IPS DF 4.7 (cell line): ENCODE data around the gene LGALS1.
"Not testable (repeated sequence)": the region's sequence is repeated elsewhere in the genome, so short reads cannot be mapped to it uniquely, and the experiment has no call there.

Experiments used
- DNase-seq: peaks from one replicate; pipeline ENCODE4 v3.0.0-alpha.2; 2013; ENCODE audit warnings: low spot score; ENCODE audit errors: extremely low read depth

The LGALS1 gene

DNA sequence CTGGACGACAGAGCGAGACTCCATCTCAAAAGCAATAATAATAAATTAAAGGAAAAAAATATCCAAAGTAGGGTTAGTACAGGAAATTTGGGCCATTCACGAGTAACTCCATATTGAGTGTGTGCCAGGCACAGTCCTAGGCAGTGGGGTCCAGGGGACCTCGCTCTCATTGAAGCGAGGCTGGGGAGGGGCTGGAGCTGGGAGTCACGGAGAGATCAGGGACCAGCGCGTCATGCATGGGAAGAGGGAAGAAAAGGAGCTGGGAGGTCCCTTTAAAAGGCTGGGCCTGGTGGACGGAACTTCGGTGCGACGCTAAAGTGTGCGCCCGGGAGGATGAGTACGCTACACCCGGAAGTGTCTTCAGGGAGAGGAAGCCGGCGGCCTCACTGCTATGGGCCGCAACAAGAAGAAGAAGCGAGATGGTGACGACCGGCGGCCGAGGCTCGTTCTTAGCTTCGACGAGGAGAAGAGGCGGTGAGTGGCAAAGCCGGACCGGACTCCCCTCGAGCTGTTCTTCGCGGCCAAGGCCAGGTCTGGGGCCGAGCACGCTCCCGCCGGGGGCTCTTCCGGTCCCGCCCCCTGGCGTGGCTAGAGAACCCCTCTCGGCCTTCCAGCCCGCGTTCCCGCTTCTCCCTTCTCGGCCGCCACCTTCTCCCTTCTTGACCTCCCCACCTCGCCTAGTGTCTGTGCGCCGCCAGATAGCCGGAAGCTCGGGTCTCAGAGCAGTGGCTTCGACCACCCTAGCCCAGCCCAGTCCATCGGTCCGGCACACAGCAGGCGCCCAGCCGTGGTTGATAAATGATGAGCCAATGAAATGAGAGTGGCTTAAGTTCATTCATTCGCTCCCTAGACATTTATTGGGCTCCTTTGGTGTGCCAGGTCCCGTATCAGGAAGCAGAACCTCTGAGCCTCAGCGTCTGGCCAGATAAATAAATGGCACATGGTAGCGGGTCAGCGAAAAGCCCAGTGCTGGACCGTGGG is 10.9 kb downstream of the LGALS1 start, which contains the start of gene NOL12:
TSS of gene NOL12 (plus strand) at position 342 of the 981 bp plus-strand sequence. CDS start at position 392, 50 bp downstream.
- DNase-seq, result no peak

DNA sequence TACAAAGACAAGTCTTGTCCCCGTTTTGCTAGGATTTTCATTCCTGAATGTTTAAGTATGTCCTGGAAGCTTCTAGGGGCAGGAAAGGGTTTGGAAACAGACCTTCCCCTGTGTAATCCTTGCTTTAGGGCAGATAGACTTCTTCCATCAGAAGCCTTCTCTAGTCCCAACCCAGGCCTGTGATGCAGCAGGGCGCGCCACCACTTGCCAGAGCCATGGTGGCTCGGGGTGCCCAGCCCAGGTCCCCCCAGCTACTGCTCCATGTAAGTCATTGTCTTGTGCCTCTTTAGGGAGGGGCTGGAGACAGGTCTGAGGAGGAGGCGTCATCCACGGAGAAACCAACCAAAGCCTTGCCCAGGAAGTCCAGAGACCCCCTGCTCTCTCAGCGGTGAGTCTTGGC is 15.0 kb downstream of the LGALS1 start:
- DNase-seq, result no peak

DNA sequence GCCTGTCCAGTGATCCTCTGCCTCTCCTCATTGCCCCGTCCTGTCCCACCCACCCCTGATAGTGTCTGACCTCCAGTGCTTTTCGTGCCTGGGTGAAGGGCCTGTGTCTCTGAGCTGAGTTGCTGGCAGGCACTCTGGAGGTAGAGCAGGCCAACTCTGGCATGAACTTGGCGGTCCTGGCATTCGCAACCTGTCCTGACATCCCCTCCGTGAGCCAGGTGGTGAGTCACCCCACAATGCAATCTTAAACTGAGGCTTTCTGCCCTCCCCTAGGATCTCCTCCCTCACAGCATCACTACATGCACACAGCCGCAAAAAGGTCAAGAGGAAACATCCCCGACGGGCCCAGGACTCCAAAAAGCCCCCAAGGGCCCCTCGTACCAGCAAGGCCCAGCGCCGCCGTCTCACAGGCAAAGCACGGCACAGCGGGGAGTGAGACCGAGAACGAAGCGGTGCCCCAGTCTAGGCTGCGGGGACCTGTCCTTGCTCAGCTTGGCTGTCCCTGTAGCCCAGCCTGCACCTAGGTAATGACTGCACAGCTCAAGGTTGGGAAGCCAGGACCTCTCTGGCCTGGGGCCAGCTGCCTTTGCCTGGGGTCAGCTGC is 15.6 kb downstream of the LGALS1 start:
- DNase-seq, result no peak

DNA sequence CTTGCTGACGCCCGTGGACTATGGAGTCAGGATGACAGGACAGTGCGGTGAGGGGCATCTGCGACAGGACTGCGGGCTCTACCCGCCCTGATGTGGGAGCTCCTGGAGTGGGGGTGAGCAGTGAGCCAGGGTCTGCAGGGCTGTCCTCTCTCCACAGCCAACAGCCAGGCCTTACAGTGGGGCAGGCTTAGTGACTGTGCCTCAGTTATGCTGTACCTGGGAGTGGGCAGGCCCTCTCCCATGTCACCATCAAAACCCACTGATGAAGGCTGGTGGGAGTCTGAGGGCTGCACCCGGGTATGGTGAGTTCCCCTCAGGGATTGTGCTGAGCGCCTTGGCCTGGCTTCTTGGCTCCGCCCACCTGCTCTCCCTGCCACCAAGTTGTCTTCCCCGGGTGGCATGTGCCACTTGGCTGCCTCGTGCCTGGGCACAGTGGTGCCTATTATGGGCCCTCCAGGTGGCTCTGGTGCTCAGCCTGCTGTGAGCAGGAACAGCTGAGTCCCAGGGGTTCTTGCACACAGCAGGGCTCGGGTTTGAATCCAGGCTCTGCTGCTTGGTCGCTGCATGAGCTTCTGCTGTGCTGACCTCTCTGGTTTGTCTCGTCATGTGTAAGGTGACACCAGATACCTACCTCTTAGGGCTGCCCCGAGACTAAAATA is 17.3 kb downstream of the LGALS1 start:
- no peak for DNase-seq

DNA sequence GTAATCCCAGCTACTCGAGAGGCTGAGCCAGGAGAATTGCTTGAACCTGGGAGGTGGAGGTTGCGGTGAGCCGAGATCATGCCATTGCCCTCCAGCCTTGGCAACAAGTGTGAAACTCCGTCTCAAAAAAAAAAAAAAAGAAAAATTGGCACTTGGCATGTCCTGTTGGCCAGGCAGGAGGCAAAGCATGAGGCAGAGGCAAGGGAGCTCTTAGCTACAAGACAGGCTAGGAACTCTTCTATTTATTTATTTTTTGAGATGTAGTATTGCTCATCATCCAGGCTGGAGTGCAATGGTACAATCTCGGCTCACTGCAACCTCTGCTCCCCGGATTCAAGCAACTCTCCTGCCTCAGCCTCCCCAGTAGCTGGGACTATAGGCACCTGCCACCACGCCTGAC is 18.7 kb downstream of the LGALS1 start:
- not testable (repeated sequence) for DNase-seq

DNA sequence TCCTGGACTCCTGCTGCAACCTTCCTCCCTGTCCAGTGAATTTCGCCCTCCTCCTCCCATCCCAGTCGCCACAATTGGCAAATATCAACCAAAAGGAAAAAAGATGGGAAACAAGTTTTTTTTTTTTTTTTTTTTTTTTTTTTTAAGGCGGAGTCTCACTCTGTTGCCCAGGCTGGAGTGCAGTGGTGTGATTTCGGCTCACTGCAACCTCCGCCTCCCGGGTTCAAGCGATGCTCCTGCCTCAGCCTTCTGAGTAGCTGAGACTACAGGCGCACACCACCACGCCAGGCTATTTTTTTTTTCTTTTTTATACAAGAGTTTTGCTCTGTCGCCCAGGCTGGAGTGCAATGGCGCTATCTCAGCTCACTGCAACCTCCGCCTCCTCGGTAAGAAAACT is 20.8 kb downstream of the LGALS1 start:
- not testable (repeated sequence) for DNase-seq

DNA sequence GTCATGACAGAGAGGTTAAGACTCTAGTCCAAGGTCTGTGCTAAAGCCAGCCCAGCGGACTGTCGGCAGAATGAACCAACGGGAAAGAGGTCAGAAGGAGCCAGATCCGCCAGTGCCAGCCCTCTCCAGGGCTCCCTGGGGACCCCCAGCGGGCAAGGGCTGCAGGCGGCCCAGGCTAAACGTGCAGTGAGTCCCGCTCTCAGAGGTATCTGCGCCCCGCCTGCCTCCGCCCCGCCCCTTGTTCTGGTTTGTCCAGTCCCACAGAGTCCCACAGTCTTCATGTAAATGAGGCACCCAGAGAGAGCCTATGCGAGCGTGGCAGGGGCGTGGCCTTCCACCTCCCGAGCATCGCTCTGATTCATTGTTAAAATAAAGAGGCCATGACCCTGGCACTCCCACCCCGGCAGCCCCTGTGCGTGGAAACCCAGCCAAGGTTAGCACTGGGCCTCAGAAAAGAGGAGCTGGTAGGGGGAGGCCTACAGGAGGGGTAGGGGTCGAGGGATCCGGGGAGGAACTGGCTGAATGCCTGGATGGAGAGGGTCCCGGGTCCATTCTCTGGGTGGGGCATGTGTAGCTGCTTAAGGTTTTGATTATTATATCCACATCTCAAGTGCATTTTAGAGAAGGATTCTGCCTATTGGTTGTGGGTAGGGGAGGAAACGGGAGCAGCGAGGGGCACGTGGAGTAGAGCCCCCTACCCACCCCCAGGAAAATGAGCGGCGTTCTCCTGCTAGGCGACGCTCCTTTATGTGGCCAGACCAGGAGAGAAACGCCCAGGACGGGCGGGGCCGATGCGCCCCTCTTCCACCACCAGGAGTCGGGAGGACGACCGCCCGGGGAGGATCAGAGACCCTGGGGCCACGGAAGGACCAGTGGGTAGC is 21.5 kb downstream of the LGALS1 start, which contains the start of gene TRIOBP:
TSS of gene TRIOBP (plus strand) at position 392 of the 881 bp plus-strand sequence. CDS start 4,318 bp downstream, outside the sequence.
- no peak for DNase-seq

DNA sequence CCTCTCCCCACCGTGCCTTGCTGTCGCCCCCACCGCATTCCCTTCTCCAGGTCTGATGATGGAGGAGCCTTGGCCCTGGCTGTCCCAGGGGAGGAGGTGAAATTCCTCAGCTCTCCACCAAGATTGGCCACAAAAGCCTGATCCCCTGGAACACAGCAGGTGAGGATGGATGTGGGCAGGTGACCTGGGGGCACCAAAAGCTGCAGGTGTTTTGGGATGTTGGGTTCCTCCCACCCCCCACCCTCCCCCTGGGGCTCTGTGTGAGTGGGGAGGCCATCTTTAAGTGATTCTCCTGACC is 22.1 kb downstream of the LGALS1 start:
- DNase-seq, result no peak

DNA sequence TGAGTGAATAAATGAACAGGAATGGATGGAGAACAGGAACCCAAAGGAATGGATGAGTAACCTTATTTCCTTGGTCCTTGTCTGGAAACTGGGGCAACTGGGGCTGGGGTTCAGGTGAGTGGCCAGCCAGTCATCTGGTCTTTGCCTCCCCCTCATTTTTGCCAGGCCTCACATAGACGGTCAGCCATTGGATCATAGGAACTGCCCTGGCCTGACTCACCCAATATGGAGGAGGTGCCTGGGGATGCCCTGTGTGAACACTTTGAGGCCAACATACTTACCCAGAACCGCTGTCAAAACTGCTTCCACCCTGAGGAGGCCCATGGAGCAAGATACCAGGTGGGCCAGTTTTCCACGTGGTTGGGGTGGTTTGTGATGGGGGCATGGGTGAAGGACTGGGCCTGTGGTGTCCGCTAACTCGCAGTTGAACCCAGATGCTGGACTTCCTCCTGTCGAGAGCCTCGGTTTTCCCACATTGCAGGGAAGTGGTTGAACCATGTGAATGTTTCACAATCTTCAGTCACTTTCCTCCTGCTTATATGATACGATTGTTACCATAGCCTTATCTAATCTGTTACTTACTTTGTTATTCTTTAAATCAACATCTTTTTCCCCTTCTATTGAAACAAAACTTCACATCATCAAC is 25.8 kb downstream of the LGALS1 start:
- no peak for DNase-seq

DNA sequence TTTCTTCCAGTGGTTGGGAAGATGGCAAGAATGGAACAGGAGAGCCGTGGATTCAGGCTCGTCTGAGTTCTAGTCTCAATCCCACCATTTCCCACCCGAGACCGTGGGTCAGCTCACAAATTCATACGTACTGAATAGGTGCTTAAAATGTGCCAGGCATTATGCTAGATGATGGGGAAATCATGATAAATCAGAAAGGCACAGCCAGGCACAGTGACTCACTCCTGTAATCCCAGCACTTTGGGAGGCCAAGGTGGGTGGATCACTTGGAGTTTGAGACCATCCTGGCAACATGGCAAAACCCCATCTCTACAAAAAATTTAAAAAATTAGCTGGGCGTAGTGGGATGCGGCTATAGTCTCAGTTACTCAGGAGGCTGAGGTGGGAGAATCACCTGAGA is 28.5 kb downstream of the LGALS1 start:
- DNase-seq, result no peak

DNA sequence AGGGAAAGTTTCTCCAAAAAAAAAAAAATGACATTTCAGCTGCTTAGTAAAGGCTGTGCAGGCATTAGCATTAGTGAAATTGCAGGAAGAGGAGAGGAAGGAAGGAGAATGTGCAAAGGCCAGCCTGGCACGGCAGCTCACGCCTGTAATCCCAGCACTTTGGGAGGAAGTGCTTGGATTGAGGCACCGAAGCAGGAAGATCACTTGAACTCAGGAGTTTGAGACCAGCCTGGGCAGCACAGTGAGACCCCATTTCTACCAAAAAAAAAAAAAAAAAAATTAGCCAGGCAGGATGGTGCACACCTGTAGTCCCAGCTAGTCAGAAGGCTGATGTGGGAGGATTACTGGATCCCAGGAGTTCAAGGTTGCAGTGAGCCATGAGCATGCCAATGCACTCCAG is 29.2 kb downstream of the LGALS1 start:
- DNase-seq, result no peak

DNA sequence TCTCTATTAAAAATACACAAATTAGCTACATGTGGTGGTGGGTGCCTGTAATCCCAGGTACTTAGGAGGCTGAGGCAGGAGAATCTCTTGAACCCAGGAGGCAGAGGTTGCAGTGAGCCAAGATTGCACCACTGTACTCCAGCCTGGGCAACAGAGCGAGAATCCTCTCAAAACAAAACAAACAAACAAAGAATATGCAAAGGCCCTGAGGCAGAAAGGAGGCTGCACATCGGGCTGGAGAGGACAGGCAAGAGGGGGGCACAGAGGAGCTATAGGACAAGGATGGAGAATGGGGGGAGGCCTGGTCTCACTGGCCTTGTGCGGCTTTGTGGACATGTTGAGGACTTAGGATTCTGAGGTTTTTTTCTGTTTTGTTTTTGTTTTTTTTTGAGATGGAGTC is 29.8 kb downstream of the LGALS1 start:
- DNase-seq, result no peak

DNA sequence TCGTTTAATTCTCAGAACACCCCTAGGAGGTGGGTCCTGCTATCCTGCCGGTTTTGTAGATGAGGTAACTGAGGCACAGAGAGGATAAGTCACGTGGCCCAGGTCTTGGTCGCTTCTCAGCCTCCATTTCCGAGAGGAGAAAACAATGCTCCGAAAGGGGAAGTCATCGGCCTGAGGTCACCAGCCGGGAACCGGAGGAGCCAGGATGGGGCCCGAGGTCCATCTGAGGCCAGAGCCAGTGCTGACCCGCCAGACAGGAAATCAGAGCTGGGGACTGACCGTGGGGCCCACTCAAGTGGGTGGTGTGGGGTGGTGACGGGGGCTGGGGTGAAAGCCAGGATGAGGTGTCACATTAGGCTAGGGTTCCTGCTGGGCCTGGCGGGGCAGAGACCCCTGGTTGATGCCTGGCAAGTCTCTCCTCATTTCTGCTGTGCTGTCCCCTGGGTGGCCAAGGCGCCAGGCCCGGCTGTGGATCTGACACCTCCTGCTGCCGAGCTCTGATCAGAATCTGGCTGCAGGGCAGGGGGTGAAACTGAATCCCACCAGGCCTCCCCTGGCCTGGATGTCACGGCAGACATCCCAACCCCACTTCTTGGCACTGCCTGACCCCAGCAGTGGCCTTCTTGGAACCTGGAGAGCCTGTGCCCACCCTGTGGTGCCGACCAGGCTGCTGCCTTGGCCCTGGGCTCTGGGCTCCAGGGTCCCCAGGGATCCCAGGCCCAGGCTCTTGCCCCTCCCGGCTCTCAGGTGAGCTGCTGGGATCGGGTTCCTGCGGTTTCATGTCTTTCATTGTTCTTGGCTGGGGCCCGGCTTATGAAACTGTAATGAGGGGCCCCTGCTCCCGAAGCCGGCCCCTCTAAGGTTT is 33.4 kb downstream of the LGALS1 start:
- DNase-seq, result no peak

DNA sequence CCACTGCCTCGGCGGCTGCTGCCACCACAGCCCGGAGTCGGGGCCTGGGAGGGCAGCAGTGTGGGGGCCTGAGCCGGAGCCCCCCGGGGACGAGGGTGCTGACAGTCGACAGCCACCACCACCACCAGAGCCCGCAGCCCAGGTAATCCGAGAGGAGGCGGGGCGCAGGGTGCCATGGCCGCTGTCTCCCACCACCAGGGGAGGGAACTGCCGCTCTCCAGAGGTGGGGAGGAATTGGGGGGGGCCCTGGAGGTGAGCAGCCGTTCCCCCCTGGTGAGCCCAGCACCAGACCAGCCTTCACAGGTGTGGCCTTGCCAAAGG is 34.0 kb downstream of the LGALS1 start:
- no peak for DNase-seq

DNA sequence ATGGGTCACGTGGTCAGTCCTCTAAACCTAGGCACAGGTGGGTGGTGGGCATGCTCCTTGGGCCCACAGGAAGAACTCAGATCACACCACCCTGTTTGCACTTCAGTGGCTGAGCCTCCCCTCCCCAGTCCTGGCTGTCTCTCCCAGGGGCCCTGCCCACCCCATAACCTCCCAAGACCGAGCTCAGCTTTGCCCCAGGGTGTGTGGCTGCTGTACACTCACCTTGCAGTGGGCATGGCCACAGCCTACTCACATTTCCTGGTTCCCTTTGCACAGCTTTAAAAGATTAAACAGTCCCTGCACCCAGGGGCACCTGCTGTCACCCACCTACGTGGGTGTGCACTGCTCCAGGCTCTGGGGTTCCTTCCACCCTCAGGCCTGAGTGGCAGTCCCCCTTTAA is 35.2 kb downstream of the LGALS1 start:
- DNase-seq, result no peak

DNA sequence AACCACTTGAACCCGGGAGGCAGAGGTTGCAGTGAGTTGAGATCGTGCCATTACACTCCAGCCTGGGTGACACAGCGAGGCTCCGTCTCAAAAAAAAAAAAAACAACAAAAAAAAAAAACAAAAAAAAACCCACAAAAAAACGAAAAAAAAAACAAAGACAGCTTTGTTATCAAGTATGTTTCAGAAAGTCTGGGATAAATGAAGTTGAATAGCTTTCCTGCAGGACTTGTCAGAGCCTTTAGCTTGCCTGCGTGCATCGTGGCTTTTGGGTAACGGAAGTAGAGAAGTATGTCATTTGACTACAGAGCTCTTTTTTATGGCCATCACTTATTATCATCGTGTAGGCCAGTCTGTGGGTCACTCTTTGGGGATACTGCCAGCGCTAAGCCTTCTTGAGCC is 36.1 kb downstream of the LGALS1 start:
- DNase-seq, result no peak

DNA sequence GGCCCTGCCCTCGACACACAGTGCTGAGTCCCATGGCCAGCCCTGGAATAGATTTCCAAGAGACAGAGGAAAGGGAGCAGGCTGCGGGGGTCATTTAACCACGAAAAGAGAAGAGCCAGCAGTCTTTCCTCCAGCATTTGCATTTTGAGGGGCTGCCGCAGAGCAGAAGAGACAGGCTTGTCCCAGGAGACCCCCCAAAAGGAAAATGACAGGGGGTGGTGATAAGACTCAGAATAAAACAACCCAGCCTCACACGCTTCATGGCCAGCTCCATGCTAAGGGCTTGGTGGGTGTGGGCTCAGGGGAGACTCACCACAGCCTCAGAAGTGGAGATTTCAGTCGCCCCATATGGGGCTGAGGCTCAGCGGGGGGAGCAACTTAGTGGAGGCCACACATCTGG is 38.3 kb downstream of the LGALS1 start:
- DNase-seq, result no peak

DNA sequence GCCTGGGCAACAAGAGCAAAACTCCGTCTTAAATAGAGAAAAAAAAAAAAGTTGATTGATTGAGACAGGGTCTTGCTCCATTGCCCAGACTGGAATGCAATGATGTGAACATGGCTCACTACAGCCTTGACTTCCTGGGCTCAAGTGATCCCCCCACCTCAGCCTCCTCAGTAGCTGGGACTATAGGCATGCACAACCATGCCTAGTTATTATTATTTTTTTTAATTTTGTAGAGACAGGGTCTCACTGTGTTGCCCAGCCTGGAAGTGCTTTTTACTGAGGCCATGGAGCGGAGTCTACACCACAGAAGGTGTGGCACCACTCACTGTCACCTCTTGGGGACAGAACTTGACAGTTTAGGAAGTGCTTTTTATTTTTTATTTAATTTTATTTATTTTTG is 39.2 kb downstream of the LGALS1 start:
- DNase-seq, result no peak

DNA sequence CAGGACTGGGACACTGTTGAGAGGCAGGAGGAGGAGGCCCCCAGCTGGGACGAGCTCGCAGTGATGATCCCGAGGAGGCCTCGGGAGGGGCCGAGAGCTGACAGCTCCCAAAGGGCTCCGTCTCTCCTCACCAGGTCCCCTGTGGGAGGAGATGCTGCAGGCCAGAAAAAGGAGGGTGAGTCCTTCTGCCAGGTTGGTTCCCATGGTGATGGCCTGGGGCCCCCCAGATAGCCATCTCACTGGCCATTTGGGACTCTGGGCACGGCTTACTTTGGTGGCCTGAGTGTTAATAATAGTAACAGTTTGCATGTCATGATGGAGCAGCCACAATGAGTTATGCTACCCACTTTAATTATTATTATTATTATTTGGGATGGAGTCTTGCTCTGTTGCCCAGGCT is 40.3 kb downstream of the LGALS1 start:
- DNase-seq, result no peak

DNA sequence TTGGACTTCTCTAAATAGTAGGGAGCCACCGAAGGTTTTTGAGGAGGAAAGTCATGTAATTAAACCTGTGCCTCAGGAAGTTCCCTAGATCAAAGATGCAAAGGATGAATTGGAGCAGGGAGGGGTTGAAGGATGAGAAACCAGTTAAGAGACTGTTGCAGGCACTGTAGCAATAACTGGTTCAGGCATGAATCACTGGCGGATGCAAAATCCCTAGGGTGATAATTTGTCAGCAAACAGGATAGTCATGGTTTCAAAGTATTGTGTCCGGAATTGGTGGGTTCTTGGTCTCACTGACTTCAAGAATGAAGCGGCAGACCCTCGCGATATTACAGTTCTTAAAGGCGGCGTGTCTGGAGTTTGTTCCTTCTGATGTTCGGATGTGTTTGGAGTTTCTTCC is 41.3 kb downstream of the LGALS1 start:
- no peak for DNase-seq
